ENCODE results near the gene TMEM131. TPM values are rescaled to one million over a fixed set of nuclear protein-coding genes. Genes with fewer than 3 reads are reported as not detected.

Gene TMEM131
- total and polyA plus RNA-seq, 2 of the 8 experiments (the other 6 are each of a cell fraction or from before 2014, with no cell fraction given) = 9.7 to 22.9 TPM

GRCh38 chr2:97961534-97961933, 34.2 kb downstream of the TMEM131 start:
- H4K20me1 ChIP-seq (replicated peaks in 1 of 2; ENCODE audit: control insufficient read depth in 1 of 2, insufficient read depth in 2 of 2, low read length in 2 of 2) = peaks cover 0 to 5% of the 10 kb centered on the region in 2 experiments
- WGBS, 2 experiments (ENCODE audit: extremely low coverage in 1 of 2, insufficient coverage in 1 of 2, insufficient read length in 1 of 2, insufficient replicate concordance in 2 of 2, low coverage in 1 of 2, low lambda C conversion rate in 2 of 2, missing lambda C conversion rate in 1 of 2) = 74% methylated on average over 5 of the region's 5 CpGs; no CpG with 5 or more reads in 1 of the 2 experiments
- TF ChIP-seq HDAC2 (IDR thresholded peaks at IDR 0.05; ENCODE audit: borderline replicate concordance in 1 of 2, low read depth in 2 of 2, low read length in 2 of 2) (no peak), CREB1 (IDR thresholded peaks at IDR 0.05) (no peak), MAFK (IDR thresholded peaks at IDR 0.05; ENCODE audit: low read depth, low read length) (no peak), SIRT6 (IDR thresholded peaks at IDR 0.05; ENCODE audit: low read length) (no peak), JUN (IDR thresholded peaks at IDR 0.05; ENCODE audit: low read depth, low read length) (no peak), EGR1 (IDR thresholded peaks at IDR 0.05; ENCODE audit: borderline replicate concordance, low read depth, low read length) (no peak), RFX5 (IDR thresholded peaks at IDR 0.05; ENCODE audit: borderline replicate concordance, low read depth, low read length) (no peak), KDM5A (IDR thresholded peaks at IDR 0.05; ENCODE audit: low read length) (no peak), SP1 (IDR thresholded peaks at IDR 0.05; ENCODE audit: low read depth, low read length) (no peak), BCL11A (IDR thresholded peaks at IDR 0.05; ENCODE audit: low read depth in 2 of 2, low read length in 2 of 2) (no peak), E2F6 (IDR thresholded peaks at IDR 0.05) (no peak), POLR2A (IDR thresholded peaks at IDR 0.05; ENCODE audit: control extremely low read depth in 1 of 2, low read depth in 2 of 2, low read length in 2 of 2) (no peak)
- TF ChIP-seq, protein P1, sequence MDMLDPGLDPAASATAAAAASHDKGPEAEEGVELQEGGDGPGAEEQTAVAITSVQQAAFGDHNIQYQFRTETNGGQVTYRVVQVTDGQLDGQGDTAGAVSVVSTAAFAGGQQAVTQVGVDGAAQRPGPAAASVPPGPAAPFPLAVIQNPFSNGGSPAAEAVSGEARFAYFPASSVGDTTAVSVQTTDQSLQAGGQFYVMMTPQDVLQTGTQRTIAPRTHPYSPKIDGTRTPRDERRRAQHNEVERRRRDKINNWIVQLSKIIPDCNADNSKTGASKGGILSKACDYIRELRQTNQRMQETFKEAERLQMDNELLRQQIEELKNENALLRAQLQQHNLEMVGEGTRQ (IDR thresholded peaks at IDR 0.05; ENCODE audit: low read length) = no peak
- TF ChIP-seq, protein P2, sequence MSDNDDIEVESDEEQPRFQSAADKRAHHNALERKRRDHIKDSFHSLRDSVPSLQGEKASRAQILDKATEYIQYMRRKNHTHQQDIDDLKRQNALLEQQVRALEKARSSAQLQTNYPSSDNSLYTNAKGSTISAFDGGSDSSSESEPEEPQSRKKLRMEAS (IDR thresholded peaks at IDR 0.05) = no peak

More at GRCh38 chr2:97961534-97961933, 34.2 kb downstream of the TMEM131 start:
- Histone ChIP-seq H3K4me3 (ENCODE audit: extremely low read depth in 1 of 4, insufficient read depth in 2 of 4, low read depth in 3 of 4, low read length in 4 of 4) (no peak overlapping the region), H2BK20ac (ENCODE audit: low read length) (no peak overlapping the region), H3K27me3 (replicated peaks in 1 of 4; ENCODE audit: control insufficient read depth in 3 of 4, extremely low read depth in 1 of 4, insufficient read depth in 3 of 4, low read length in 3 of 4) (no peaks in the 10 kb centered on the region), H2BK12ac (ENCODE audit: low read depth, low read length) (no peak overlapping the region), H3K18ac (ENCODE audit: extremely low read depth, low read length) (no peak overlapping the region), H3K4me2 (ENCODE audit: insufficient read depth in 1 of 2, low read depth in 2 of 2, low read length in 2 of 2) (no peak overlapping the region), H4K8ac (ENCODE audit: extremely low read depth, insufficient read depth, low read length) (no peak overlapping the region), H2AK5ac (ENCODE audit: low read depth, low read length) (no peak overlapping the region), H4K5ac (ENCODE audit: insufficient read length, low read depth, low read length) (no peak overlapping the region), H3K79me1 (ENCODE audit: low read depth, low read length) (peaks cover 11% of the 10 kb centered on the region), H2BK15ac (ENCODE audit: low read length) (no peak overlapping the region), H3K27ac (ENCODE audit: low read depth, low read length) (no peak overlapping the region), H3K14ac (ENCODE audit: insufficient read length) (no peak overlapping the region), H3K4me1 (replicated peaks in 1 of 4; ENCODE audit: control insufficient read depth in 3 of 4, insufficient read depth in 4 of 4, low read length in 3 of 4) (peaks cover 0 to 4% (median 0%) of the 10 kb centered on the region in 4 experiments; a peak in 1 of 7 replicates), H2AFZ (ENCODE audit: low read length) (no peak overlapping the region), H4K91ac (replicated peaks; ENCODE audit: insufficient read length, low read length) (no peak overlapping the region), H2BK120ac (replicated peaks; ENCODE audit: low read depth, low read length) (no peak overlapping the region), H3K23ac (ENCODE audit: insufficient read length) (no peak overlapping the region), H3K23me2 (ENCODE audit: low read depth, low read length) (no peaks in the 10 kb centered on the region), H3K56ac (replicated peaks; ENCODE audit: insufficient read length, low read depth, low read length) (no peak overlapping the region), H3K36me3 (ENCODE audit: control insufficient read depth in 2 of 4, insufficient read depth in 4 of 4, low read length in 3 of 4) (no peaks in the 10 kb centered on the region), H3K9me3 (ENCODE audit: insufficient read depth in 2 of 2, low read depth in 1 of 2, low read length in 1 of 2) (no peaks in the 10 kb centered on the region), H3K79me2 (ENCODE audit: control insufficient read depth in 1 of 2, insufficient read depth in 2 of 2, low read length in 2 of 2) (peaks cover 0 to 71% of the 10 kb centered on the region in 2 experiments; a peak in 3 of 4 replicates), H3K9ac (replicated peaks in 1 of 4; ENCODE audit: extremely low read depth in 1 of 4, low read depth in 3 of 4, low read length in 3 of 4) (no peak overlapping the region), H2BK5ac (ENCODE audit: low read depth, low read length) (no peak overlapping the region), H3K4ac (replicated peaks; ENCODE audit: insufficient read length, low read depth, low read length) (no peak overlapping the region)
- FAIRE-seq (no peak), DNase-seq (ENCODE audit: low read depth in 1 of 2, low spot score in 2 of 2) (no peak)
- ChIA-PET POLR2A (ENCODE audit: partially characterized antibody) (no interaction called here), CTCF (ENCODE audit: partially characterized antibody) (no interaction called here)

Measured in H1 (cell line).